Neural progenitor cell (in vitro differentiated cells): ENCODE measurements around the gene PRKCB.

Experiments
- CTCF ChIP-seq: fragments of 200-600 bp; sonication (generic); IDR thresholded peaks from 2 replicates; pipeline ENCODE4 v1.5.1; 2017; ENCODE audit warnings: antibody characterized with exemption, mild to moderate bottlenecking
- EZH2 ChIP-seq: fragments of 200-600 bp; sonication (generic); IDR thresholded peaks from 2 replicates; pipeline ENCODE4 v1.6.1; 2017; ENCODE audit warnings: antibody characterized with exemption, mild to moderate bottlenecking, moderate library complexity
- EZH2phosphoT487 ChIP-seq: fragments of 200-600 bp; sonication (generic); IDR thresholded peaks from 2 replicates; pipeline ENCODE4 v1.6.1; 2017; ENCODE audit warnings: antibody characterized with exemption

- no peak for TF ChIP-seq CTCF
- TF ChIP-seq EZH2phosphoT487: no peak
- TF ChIP-seq EZH2: no peak
Measured at GRCh38 chr16:24113115-24113745, 277.4 kb downstream of the PRKCB start.
